GM12878 (cell line): Measurements from ENCODE around the gene GCC1.

Source experiments
- ASH2L ChIP-seq: fragments of 300-600, 200-600 bp; sonication (generic); IDR thresholded peaks from 2 replicates; pipeline ENCODE4 v1.6.1; 2017; ENCODE audit warnings: low read depth, mild to moderate bottlenecking, borderline replicate concordance
- CHD4 ChIP-seq: fragments of 200-600 bp; sonication (generic); IDR thresholded peaks from 2 replicates; pipeline ENCODE4 v1.6.1; 2016; ENCODE audit warnings: mild to moderate bottlenecking
- EZH2 ChIP-seq: IDR thresholded peaks from 2 replicates; pipeline ENCODE4 v1.6.1; 2012; ENCODE audit warnings: low read depth, mild to moderate bottlenecking, control low read depth, inconsistent platforms, low read length, borderline replicate concordance; ENCODE audit not compliant: control insufficient read depth
- FOXK2 ChIP-seq: fragments of 450-650 bp; IDR thresholded peaks from 2 replicates; pipeline ENCODE4 v1.6.1; 2017; ENCODE audit warnings: mild to moderate bottlenecking, moderate library complexity
- FOXM1 ChIP-seq: IDR thresholded peaks from 2 replicates; pipeline ENCODE4 v1.6.1; 2012; ENCODE audit warnings: low read depth, mild to moderate bottlenecking, inconsistent platforms, low read length, moderate library complexity
- NRF1 ChIP-seq: conservative IDR thresholded peaks from 2 replicates; pipeline ENCODE4 v1.6.1; 2011; ENCODE audit warnings: mild to moderate bottlenecking, low read depth, low read length, improper control_type of control experiment
- POLR2AphosphoS5 ChIP-seq: IDR thresholded peaks from 2 replicates; pipeline ENCODE4 v1.6.1; 2011; ENCODE audit warnings: mild to moderate bottlenecking, low read length, inconsistent platforms
- RELA ChIP-seq: fragments of 450-650 bp; IDR thresholded peaks from 2 replicates; pipeline ENCODE4 v1.8.0; 2014; ENCODE audit warnings: borderline replicate concordance; ENCODE audit not compliant: partially characterized antibody
- TF ChIP-seq, protein P1 (sequence below): IDR thresholded peaks from 2 replicates; pipeline ENCODE4 v1.6.1; 2011; ENCODE audit warnings: mild to moderate bottlenecking, low read depth, low read length, moderate library complexity; ENCODE audit not compliant: insufficient replicate concordance
- TF ChIP-seq, protein P2 (sequence below), 3 experiments: IDR thresholded peaks in 2 of 3; conservative IDR thresholded peaks in 1 of 3; 2 replicates each; pipeline ENCODE4 v1.5.1; 2011; ENCODE audit warnings: low read depth in 3 of 3, low read length in 3 of 3, mild to moderate bottlenecking in 3 of 3, control low read depth in 2 of 3, moderate library complexity in 2 of 3, inconsistent platforms in 1 of 3, mixed read lengths in 1 of 3; ENCODE audit not compliant: control insufficient read depth in 2 of 3, insufficient read depth in 1 of 3; ENCODE audit errors: extremely low read depth in 1 of 3

DNA sequence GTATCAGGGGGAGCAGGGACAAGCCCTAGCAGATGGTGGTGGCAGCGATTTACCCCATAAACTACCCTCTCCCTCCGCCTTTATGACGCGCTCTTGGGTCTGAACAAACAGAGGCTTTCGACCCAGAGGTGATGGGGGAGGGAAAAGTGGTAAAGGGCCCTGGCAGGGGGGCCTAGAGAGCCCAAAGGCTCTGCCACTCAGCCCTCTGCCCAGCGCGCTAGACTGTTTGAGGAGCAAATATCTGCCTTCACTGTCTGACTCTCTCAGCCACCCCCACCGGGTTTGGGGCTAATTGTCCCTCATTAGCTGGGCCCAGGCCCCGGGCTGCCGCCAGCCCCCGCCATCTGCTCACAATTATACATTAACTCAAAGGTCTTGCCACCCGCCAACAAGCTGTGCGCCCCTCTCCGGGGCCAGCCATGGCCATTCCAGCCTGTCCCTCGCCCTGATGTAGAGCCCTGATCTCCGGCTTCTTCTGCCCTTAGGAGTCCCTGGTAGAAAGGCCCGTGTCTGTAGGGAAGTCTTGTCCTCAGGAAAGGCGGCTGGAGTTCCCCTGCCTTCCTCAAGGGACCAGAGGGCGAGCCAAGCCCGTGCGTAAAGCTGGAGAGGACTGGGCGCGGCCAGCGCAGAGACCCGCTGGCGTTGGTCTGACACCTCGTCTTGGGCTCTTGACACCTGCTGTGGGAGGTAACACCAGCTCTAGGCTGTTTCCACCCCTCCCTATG lies 34.4 kb upstream of the GCC1 start:
- TF ChIP-seq EZH2 (no peak), RELA (no peak), NRF1 (no peak), FOXK2 (no peak), POLR2AphosphoS5 (no peak), ASH2L (no peak), CHD4 (no peak), FOXM1 (no peak)
- TF ChIP-seq, protein P1, sequence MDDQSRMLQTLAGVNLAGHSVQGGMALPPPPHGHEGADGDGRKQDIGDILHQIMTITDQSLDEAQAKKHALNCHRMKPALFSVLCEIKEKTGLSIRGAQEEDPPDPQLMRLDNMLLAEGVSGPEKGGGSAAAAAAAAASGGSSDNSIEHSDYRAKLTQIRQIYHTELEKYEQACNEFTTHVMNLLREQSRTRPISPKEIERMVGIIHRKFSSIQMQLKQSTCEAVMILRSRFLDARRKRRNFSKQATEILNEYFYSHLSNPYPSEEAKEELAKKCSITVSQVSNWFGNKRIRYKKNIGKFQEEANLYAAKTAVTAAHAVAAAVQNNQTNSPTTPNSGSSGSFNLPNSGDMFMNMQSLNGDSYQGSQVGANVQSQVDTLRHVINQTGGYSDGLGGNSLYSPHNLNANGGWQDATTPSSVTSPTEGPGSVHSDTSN: no peak
- TF ChIP-seq, protein P2, sequence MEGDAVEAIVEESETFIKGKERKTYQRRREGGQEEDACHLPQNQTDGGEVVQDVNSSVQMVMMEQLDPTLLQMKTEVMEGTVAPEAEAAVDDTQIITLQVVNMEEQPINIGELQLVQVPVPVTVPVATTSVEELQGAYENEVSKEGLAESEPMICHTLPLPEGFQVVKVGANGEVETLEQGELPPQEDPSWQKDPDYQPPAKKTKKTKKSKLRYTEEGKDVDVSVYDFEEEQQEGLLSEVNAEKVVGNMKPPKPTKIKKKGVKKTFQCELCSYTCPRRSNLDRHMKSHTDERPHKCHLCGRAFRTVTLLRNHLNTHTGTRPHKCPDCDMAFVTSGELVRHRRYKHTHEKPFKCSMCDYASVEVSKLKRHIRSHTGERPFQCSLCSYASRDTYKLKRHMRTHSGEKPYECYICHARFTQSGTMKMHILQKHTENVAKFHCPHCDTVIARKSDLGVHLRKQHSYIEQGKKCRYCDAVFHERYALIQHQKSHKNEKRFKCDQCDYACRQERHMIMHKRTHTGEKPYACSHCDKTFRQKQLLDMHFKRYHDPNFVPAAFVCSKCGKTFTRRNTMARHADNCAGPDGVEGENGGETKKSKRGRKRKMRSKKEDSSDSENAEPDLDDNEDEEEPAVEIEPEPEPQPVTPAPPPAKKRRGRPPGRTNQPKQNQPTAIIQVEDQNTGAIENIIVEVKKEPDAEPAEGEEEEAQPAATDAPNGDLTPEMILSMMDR (IDR thresholded peaks at IDR 0.05 in 2 of 3, conservative IDR thresholded peaks at IDR 0.05 in 1 of 3; ENCODE audit: control insufficient read depth in 2 of 3, extremely low read depth in 1 of 3, insufficient read depth in 1 of 3, low read depth in 3 of 3, low read length in 3 of 3): no peak
